Measurements from ENCODE around the gene ABCD2.
"Not testable (repeated sequence)": the region's sequence is repeated elsewhere in the genome, so short reads cannot be mapped to it uniquely, and the experiment has no call there.

GRCh38 chr12:39544211-39544610 is 75.4 kb downstream of the ABCD2 start:
- not testable (repeated sequence) for TF ChIP-seq CTCF (IDR thresholded peaks at IDR 0.05; ENCODE audit: insufficient read depth, low read length); POLR2AphosphoS5 (IDR thresholded peaks at IDR 0.05; ENCODE audit: low read depth)
